ENCODE measurements around the gene CHCHD6. TPM values are rescaled to one million over a fixed set of nuclear protein-coding genes. Genes with fewer than 3 reads are reported as not detected.

The CHCHD6 gene
- total RNA-seq, 1 experiment from 2014 or later = 45.9 TPM

GRCh38 chr3:126985132-126985985, 281.3 kb downstream of the CHCHD6 start:
- peaks cover 4% of the 10 kb centered on the region for H3K27me3 Mint-ChIP-seq (ENCODE audit: unreplicated experiment)
- CTCF ChIA-PET = interaction anchor here (0.6 to 1.4 kb wide), 3 partner anchors 13 to 413 kb away, joined by 3 to 5 read pairs (median 3); no protein-coding TSS in a partner anchor
- no TSS peak for BruUV-seq (replicated peaks)

GRCh38 chr3:126986001-126986400, 282.0 kb downstream of the CHCHD6 start:
- CTCF ChIA-PET = interaction anchor here (0.9 to 1.4 kb wide), 2 partner anchors 13 to 231 kb away, joined by 3 to 5 read pairs; no protein-coding TSS in a partner anchor
- BruUV-seq (replicated peaks) = no TSS peak
- no peak for DNase-seq
- no peak for TF ChIP-seq CTCF (IDR thresholded peaks at IDR 0.05; ENCODE audit: unreplicated experiment)
- no peaks in the 10 kb centered on the region for H3K27me3 Mint-ChIP-seq (ENCODE audit: unreplicated experiment)
- H3K4me1 Mint-ChIP-seq (ENCODE audit: low read depth, unreplicated experiment) = peaks cover 14% of the 10 kb centered on the region
- H3K36me3 Mint-ChIP-seq (ENCODE audit: insufficient read depth, unreplicated experiment) = peaks cover 48% of the 10 kb centered on the region
- H3K4me3 Mint-ChIP-seq (ENCODE audit: low read depth, unreplicated experiment) = no peak overlapping the region
- intact Hi-C loops (cut with micrococcal nuclease; ENCODE audit: unreplicated experiment) = loop anchor here (10.0 kb wide), 1 partner anchor 189 kb away; no protein-coding TSS in a partner anchor
- H3K27ac Mint-ChIP-seq (ENCODE audit: unreplicated experiment) = no peak overlapping the region
- H3K9me3 Mint-ChIP-seq (ENCODE audit: low read depth, unreplicated experiment) = no peaks in the 10 kb centered on the region

More at GRCh38 chr3:126985132-126985985, 281.3 kb downstream of the CHCHD6 start:
- H3K27ac Mint-ChIP-seq (ENCODE audit: unreplicated experiment) = no peak overlapping the region
- H3K4me3 Mint-ChIP-seq (ENCODE audit: low read depth, unreplicated experiment) = peak overlapping the region; percentile 69
- H3K36me3 Mint-ChIP-seq (ENCODE audit: insufficient read depth, unreplicated experiment) = peaks cover 46% of the 10 kb centered on the region
- intact Hi-C loops (cut with micrococcal nuclease; ENCODE audit: unreplicated experiment) = loop anchor here (10.0 kb wide), 1 partner anchor 189 kb away; no protein-coding TSS in a partner anchor
- H3K4me1 Mint-ChIP-seq (ENCODE audit: low read depth, unreplicated experiment) = peaks cover 14% of the 10 kb centered on the region
- H3K9me3 Mint-ChIP-seq (ENCODE audit: low read depth, unreplicated experiment) = no peaks in the 10 kb centered on the region
- TF ChIP-seq CTCF (IDR thresholded peaks at IDR 0.05; ENCODE audit: unreplicated experiment) = no peak
- no peak for DNase-seq

GRCh38 chr3:126987129-126987528, 283.1 kb downstream of the CHCHD6 start:
- no peak overlapping the region for H3K27ac Mint-ChIP-seq (ENCODE audit: unreplicated experiment)
- peaks cover 44% of the 10 kb centered on the region for H3K36me3 Mint-ChIP-seq (ENCODE audit: insufficient read depth, unreplicated experiment)
- no peak overlapping the region for H3K4me3 Mint-ChIP-seq (ENCODE audit: low read depth, unreplicated experiment)
- BruUV-seq (replicated peaks) = no TSS peak
- no peak for TF ChIP-seq CTCF (IDR thresholded peaks at IDR 0.05; ENCODE audit: unreplicated experiment)
- H3K4me1 Mint-ChIP-seq (ENCODE audit: low read depth, unreplicated experiment) = peaks cover 14% of the 10 kb centered on the region
- H3K27me3 Mint-ChIP-seq (ENCODE audit: unreplicated experiment) = no peaks in the 10 kb centered on the region
- intact Hi-C loops (cut with micrococcal nuclease; ENCODE audit: unreplicated experiment) = loop anchor here (10.0 kb wide), 1 partner anchor 188 kb away; no protein-coding TSS in a partner anchor
- CTCF ChIA-PET = no interaction called here
- DNase-seq = no peak
- H3K9me3 Mint-ChIP-seq (ENCODE audit: low read depth, unreplicated experiment) = no peaks in the 10 kb centered on the region

GRCh38 chr3:126987596-126987995, 283.6 kb downstream of the CHCHD6 start:
- intact Hi-C loops (cut with micrococcal nuclease; ENCODE audit: unreplicated experiment) = loop anchor here (10.0 kb wide), 1 partner anchor 187 kb away; no protein-coding TSS in a partner anchor
- Mint-ChIP-seq H3K4me1 (ENCODE audit: low read depth, unreplicated experiment) (peaks cover 14% of the 10 kb centered on the region), H3K36me3 (ENCODE audit: insufficient read depth, unreplicated experiment) (peaks cover 40% of the 10 kb centered on the region), H3K27ac (ENCODE audit: unreplicated experiment) (no peak overlapping the region), H3K9me3 (ENCODE audit: low read depth, unreplicated experiment) (no peaks in the 10 kb centered on the region), H3K4me3 (ENCODE audit: low read depth, unreplicated experiment) (no peak overlapping the region), H3K27me3 (ENCODE audit: unreplicated experiment) (no peaks in the 10 kb centered on the region)
- no peak for DNase-seq
- CTCF ChIA-PET = no interaction called here
- TF ChIP-seq CTCF (IDR thresholded peaks at IDR 0.05; ENCODE audit: unreplicated experiment) = no peak
- no TSS peak for BruUV-seq (replicated peaks)
